ENCODE measurements around the gene ZSCAN5B.
"Not testable (repeated sequence)": the region's sequence is repeated elsewhere in the genome, so short reads cannot be mapped to it uniquely, and the experiment has no call there.

The ZSCAN5B gene

GRCh38 chr19:56207581-56207980 lies 10.0 kb upstream of the ZSCAN5B start:
- not testable (repeated sequence) for H3K4me1 ChIP-seq (ENCODE audit: control insufficient read depth, insufficient read depth, low read length); H3K36me3 ChIP-seq (ENCODE audit: control insufficient read depth, insufficient read depth, low read length); H3K9me3 ChIP-seq (ENCODE audit: control insufficient read depth, low read length); H3K9ac ChIP-seq (ENCODE audit: low read length); H3K27me3 ChIP-seq (ENCODE audit: control insufficient read depth, insufficient read depth, low read length); H3K4me3 ChIP-seq (ENCODE audit: low read length)

GRCh38 chr19:56201973-56202372 lies 4.4 kb upstream of the ZSCAN5B start, which contains the start of gene ZSCAN5C:
Gene ZSCAN5C, plus strand, starts transcription at chr19:56202273. Its CDS starts 3,641 bp downstream, at chr19:56205914.
- H3K9me3 ChIP-seq (ENCODE audit: control insufficient read depth, low read length) = no peaks in the 10 kb centered on the region
- no peaks in the 10 kb centered on the region for H3K36me3 ChIP-seq (ENCODE audit: control insufficient read depth, insufficient read depth, low read length)
- no peaks in the 10 kb centered on the region for H3K27me3 ChIP-seq (ENCODE audit: control insufficient read depth, insufficient read depth, low read length)
- no peaks in the 10 kb centered on the region for H3K4me1 ChIP-seq (ENCODE audit: control insufficient read depth, insufficient read depth, low read length)
- no peak within 1 kb of the TSS for H3K4me3 ChIP-seq (ENCODE audit: low read length)
- no peak within 1 kb of the TSS for H3K9ac ChIP-seq (ENCODE audit: low read length)

- Histone ChIP-seq H3K27me3 (ENCODE audit: control insufficient read depth, insufficient read depth, low read length) (no peaks in the 10 kb centered on the region), H3K9ac (ENCODE audit: low read length) (no peak overlapping the region), H3K4me3 (ENCODE audit: low read length) (no peak overlapping the region), H3K36me3 (ENCODE audit: control insufficient read depth, insufficient read depth, low read length) (no peaks in the 10 kb centered on the region), H3K4me1 (ENCODE audit: control insufficient read depth, insufficient read depth, low read length) (no peaks in the 10 kb centered on the region), H3K9me3 (ENCODE audit: control insufficient read depth, low read length) (no peaks in the 10 kb centered on the region)
Observed at GRCh38 chr19:56199687-56200086, 2.1 kb upstream of the ZSCAN5B start.

GRCh38 chr19:56193981-56194640 lies 3.5 kb downstream of the ZSCAN5B start:
- no peak overlapping the region for H3K4me3 ChIP-seq (ENCODE audit: low read length)
- H3K36me3 ChIP-seq (ENCODE audit: control insufficient read depth, insufficient read depth, low read length) = no peaks in the 10 kb centered on the region
- H3K27me3 ChIP-seq (ENCODE audit: control insufficient read depth, insufficient read depth, low read length) = no peaks in the 10 kb centered on the region
- no peak overlapping the region for H3K9ac ChIP-seq (ENCODE audit: low read length)
- H3K9me3 ChIP-seq (ENCODE audit: control insufficient read depth, low read length) = no peaks in the 10 kb centered on the region
- H3K4me1 ChIP-seq (ENCODE audit: control insufficient read depth, insufficient read depth, low read length) = no peaks in the 10 kb centered on the region

- H3K9ac ChIP-seq (ENCODE audit: low read length) = no peak overlapping the region
- no peaks in the 10 kb centered on the region for H3K27me3 ChIP-seq (ENCODE audit: control insufficient read depth, insufficient read depth, low read length)
- H3K36me3 ChIP-seq (ENCODE audit: control insufficient read depth, insufficient read depth, low read length) = no peaks in the 10 kb centered on the region
- H3K4me1 ChIP-seq (ENCODE audit: control insufficient read depth, insufficient read depth, low read length) = no peaks in the 10 kb centered on the region
- H3K4me3 ChIP-seq (ENCODE audit: low read length) = no peak overlapping the region
- no peaks in the 10 kb centered on the region for H3K9me3 ChIP-seq (ENCODE audit: control insufficient read depth, low read length)
Observed at GRCh38 chr19:56191711-56192110, 5.9 kb downstream of the ZSCAN5B start.

GRCh38 chr19:56191115-56191514 lies 6.5 kb downstream of the ZSCAN5B start:
- Histone ChIP-seq H3K36me3 (ENCODE audit: control insufficient read depth, insufficient read depth, low read length) (no peaks in the 10 kb centered on the region), H3K4me1 (ENCODE audit: control insufficient read depth, insufficient read depth, low read length) (no peaks in the 10 kb centered on the region), H3K27me3 (ENCODE audit: control insufficient read depth, insufficient read depth, low read length) (no peaks in the 10 kb centered on the region), H3K4me3 (ENCODE audit: low read length) (no peak overlapping the region), H3K9ac (ENCODE audit: low read length) (no peak overlapping the region), H3K9me3 (ENCODE audit: control insufficient read depth, low read length) (no peaks in the 10 kb centered on the region)

- Histone ChIP-seq H3K9me3 (ENCODE audit: control insufficient read depth, low read length) (no peaks in the 10 kb centered on the region), H3K9ac (ENCODE audit: low read length) (no peak overlapping the region), H3K36me3 (ENCODE audit: control insufficient read depth, insufficient read depth, low read length) (no peaks in the 10 kb centered on the region), H3K4me3 (ENCODE audit: low read length) (no peak overlapping the region), H3K27me3 (ENCODE audit: control insufficient read depth, insufficient read depth, low read length) (no peaks in the 10 kb centered on the region), H3K4me1 (ENCODE audit: control insufficient read depth, insufficient read depth, low read length) (no peaks in the 10 kb centered on the region)
Observed at GRCh38 chr19:56189785-56190184, 7.8 kb downstream of the ZSCAN5B start.

- Histone ChIP-seq H3K4me3 (ENCODE audit: low read length) (no peak overlapping the region), H3K27me3 (ENCODE audit: control insufficient read depth, insufficient read depth, low read length) (peaks cover 13% of the 10 kb centered on the region), H3K4me1 (ENCODE audit: control insufficient read depth, insufficient read depth, low read length) (no peaks in the 10 kb centered on the region), H3K9me3 (ENCODE audit: control insufficient read depth, low read length) (no peaks in the 10 kb centered on the region), H3K36me3 (ENCODE audit: control insufficient read depth, insufficient read depth, low read length) (no peaks in the 10 kb centered on the region), H3K9ac (ENCODE audit: low read length) (no peak overlapping the region)
Observed at GRCh38 chr19:56177564-56178243, 19.9 kb downstream of the ZSCAN5B start.

GRCh38 chr19:56176881-56177280 lies 20.7 kb downstream of the ZSCAN5B start:
- peaks cover 13% of the 10 kb centered on the region for H3K27me3 ChIP-seq (ENCODE audit: control insufficient read depth, insufficient read depth, low read length)

GRCh38 chr19:56176310-56176709 lies 21.3 kb downstream of the ZSCAN5B start:
- not testable (repeated sequence) for H3K4me3 ChIP-seq (ENCODE audit: low read length); H3K4me1 ChIP-seq (ENCODE audit: control insufficient read depth, insufficient read depth, low read length); H3K9me3 ChIP-seq (ENCODE audit: control insufficient read depth, low read length); H3K9ac ChIP-seq (ENCODE audit: low read length); H3K36me3 ChIP-seq (ENCODE audit: control insufficient read depth, insufficient read depth, low read length)
- H3K27me3 ChIP-seq (ENCODE audit: control insufficient read depth, insufficient read depth, low read length) = peaks cover 13% of the 10 kb centered on the region

More at GRCh38 chr19:56176881-56177280, 20.7 kb downstream of the ZSCAN5B start:
- Histone ChIP-seq H3K36me3 (ENCODE audit: control insufficient read depth, insufficient read depth, low read length) (no peaks in the 10 kb centered on the region), H3K4me3 (ENCODE audit: low read length) (no peak overlapping the region), H3K4me1 (ENCODE audit: control insufficient read depth, insufficient read depth, low read length) (no peaks in the 10 kb centered on the region), H3K9ac (ENCODE audit: low read length) (no peak overlapping the region), H3K9me3 (ENCODE audit: control insufficient read depth, low read length) (no peaks in the 10 kb centered on the region)

GRCh38 chr19:56175861-56176307 lies 21.7 kb downstream of the ZSCAN5B start, which contains the start of gene GALP:
Gene GALP, plus strand, starts transcription at chr19:56176008. Its CDS starts 1,101 bp downstream, at chr19:56177109.
- not testable (repeated sequence) for H3K4me3 ChIP-seq (ENCODE audit: low read length)
- peaks cover 13% of the 10 kb centered on the region for H3K27me3 ChIP-seq (ENCODE audit: control insufficient read depth, insufficient read depth, low read length)

GRCh38 chr19:56174550-56174949 lies 23.0 kb downstream of the ZSCAN5B start:
- Histone ChIP-seq H3K36me3 (ENCODE audit: control insufficient read depth, insufficient read depth, low read length) (no peaks in the 10 kb centered on the region), H3K9ac (ENCODE audit: low read length) (no peak overlapping the region), H3K4me1 (ENCODE audit: control insufficient read depth, insufficient read depth, low read length) (no peaks in the 10 kb centered on the region), H3K4me3 (ENCODE audit: low read length) (no peak overlapping the region), H3K27me3 (ENCODE audit: control insufficient read depth, insufficient read depth, low read length) (peaks cover 13% of the 10 kb centered on the region), H3K9me3 (ENCODE audit: control insufficient read depth, low read length) (no peaks in the 10 kb centered on the region)

More at GRCh38 chr19:56175861-56176307, 21.7 kb downstream of the ZSCAN5B start, which contains the start of gene GALP:
- not testable (repeated sequence) for H3K9me3 ChIP-seq (ENCODE audit: control insufficient read depth, low read length); H3K9ac ChIP-seq (ENCODE audit: low read length); H3K36me3 ChIP-seq (ENCODE audit: control insufficient read depth, insufficient read depth, low read length); H3K4me1 ChIP-seq (ENCODE audit: control insufficient read depth, insufficient read depth, low read length)
